ENCODE data around the gene CLDN20.

Gene CLDN20

GRCh38 chr6:155274533-155274932 is 10.7 kb downstream of the CLDN20 start:
- ATAC-seq (ENCODE audit: low read depth): peak; percentile 79
- no peak for TF ChIP-seq CTCF (IDR thresholded peaks at IDR 0.05; ENCODE audit: poor library complexity, severe bottlenecking)
- H3K36me3 ChIP-seq (ENCODE audit: low read depth): peaks cover 47% of the 10 kb centered on the region
- DNase-seq (ENCODE audit: low spot score): no peak
- H3K27ac ChIP-seq (ENCODE audit: poor library complexity, severe bottlenecking): peak overlapping the region; percentile 57
- H3K4me3 ChIP-seq (ENCODE audit: severe bottlenecking): no peak overlapping the region
- H3K27me3 ChIP-seq (ENCODE audit: insufficient read depth, poor library complexity, severe bottlenecking): no peaks in the 10 kb centered on the region
- H3K4me1 ChIP-seq (ENCODE audit: insufficient read depth, poor library complexity, severe bottlenecking): peaks cover 40% of the 10 kb centered on the region
- H3K9me3 ChIP-seq (ENCODE audit: severe bottlenecking): no peaks in the 10 kb centered on the region

- Histone ChIP-seq H3K36me3 (ENCODE audit: low read depth) (peaks cover 36% of the 10 kb centered on the region), H3K9me3 (ENCODE audit: severe bottlenecking) (no peaks in the 10 kb centered on the region), H3K4me3 (ENCODE audit: severe bottlenecking) (no peak overlapping the region), H3K4me1 (ENCODE audit: insufficient read depth, poor library complexity, severe bottlenecking) (peaks cover 40% of the 10 kb centered on the region), H3K27ac (ENCODE audit: poor library complexity, severe bottlenecking) (no peak overlapping the region), H3K27me3 (ENCODE audit: insufficient read depth, poor library complexity, severe bottlenecking) (no peaks in the 10 kb centered on the region)
- no peak for DNase-seq (ENCODE audit: low spot score)
- no peak for TF ChIP-seq CTCF (IDR thresholded peaks at IDR 0.05; ENCODE audit: poor library complexity, severe bottlenecking)
- no peak for ATAC-seq (ENCODE audit: low read depth)
Measured at GRCh38 chr6:155275808-155276480, 12.1 kb downstream of the CLDN20 start.

- Histone ChIP-seq H3K27ac (ENCODE audit: poor library complexity, severe bottlenecking) (no peak overlapping the region), H3K4me3 (ENCODE audit: severe bottlenecking) (no peak overlapping the region), H3K27me3 (ENCODE audit: insufficient read depth, poor library complexity, severe bottlenecking) (no peaks in the 10 kb centered on the region), H3K4me1 (ENCODE audit: insufficient read depth, poor library complexity, severe bottlenecking) (peaks cover 40% of the 10 kb centered on the region), H3K9me3 (ENCODE audit: severe bottlenecking) (no peaks in the 10 kb centered on the region), H3K36me3 (ENCODE audit: low read depth) (peaks cover 33% of the 10 kb centered on the region)
- TF ChIP-seq CTCF (IDR thresholded peaks at IDR 0.05; ENCODE audit: poor library complexity, severe bottlenecking): no peak
- ATAC-seq (ENCODE audit: low read depth) (no peak), DNase-seq (ENCODE audit: low spot score) (no peak)
Measured at GRCh38 chr6:155276638-155277037, 12.8 kb downstream of the CLDN20 start.

DNA sequence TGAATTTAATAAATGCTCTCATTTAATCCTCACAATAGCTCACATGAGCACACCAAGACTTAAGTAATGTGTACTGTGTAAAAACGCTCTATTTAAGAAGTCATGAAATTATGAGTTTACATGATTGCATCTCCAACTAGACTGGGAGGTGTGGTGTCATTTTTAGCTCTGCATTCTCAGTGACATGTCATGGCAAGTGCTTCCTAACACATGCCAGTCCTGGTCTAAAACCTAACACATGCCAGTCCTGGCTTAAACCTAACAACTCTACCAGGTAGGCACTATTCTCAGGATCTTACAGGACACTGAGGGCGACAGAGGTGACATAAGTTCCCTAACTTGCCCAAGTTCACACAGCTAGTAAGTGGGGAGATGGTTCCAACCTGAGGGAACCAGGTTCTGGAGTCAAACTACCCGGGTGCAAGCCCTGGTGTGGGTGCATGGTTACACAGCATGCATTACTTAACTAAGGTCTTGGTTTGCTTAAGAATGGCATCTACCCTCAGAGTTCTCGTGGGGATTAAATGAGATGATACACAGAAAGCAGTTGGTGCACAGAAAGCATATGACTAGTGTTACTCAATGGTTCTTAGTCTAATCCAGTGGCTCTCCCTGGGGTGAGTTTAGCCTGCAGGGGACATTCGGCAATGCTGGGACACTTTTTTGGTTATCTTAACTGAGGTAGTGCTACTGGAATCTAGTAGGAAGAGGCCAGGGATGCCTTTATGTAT is 14.7 kb downstream of the CLDN20 start:
- Histone ChIP-seq H3K36me3 (ENCODE audit: low read depth) (peaks cover 27% of the 10 kb centered on the region), H3K27me3 (ENCODE audit: insufficient read depth, poor library complexity, severe bottlenecking) (no peaks in the 10 kb centered on the region), H3K4me3 (ENCODE audit: severe bottlenecking) (no peak overlapping the region), H3K4me1 (ENCODE audit: insufficient read depth, poor library complexity, severe bottlenecking) (peaks cover 32% of the 10 kb centered on the region), H3K9me3 (ENCODE audit: severe bottlenecking) (no peaks in the 10 kb centered on the region), H3K27ac (ENCODE audit: poor library complexity, severe bottlenecking) (no peak overlapping the region)
- TF ChIP-seq CTCF (IDR thresholded peaks at IDR 0.05; ENCODE audit: poor library complexity, severe bottlenecking): no peak
- no peak for DNase-seq (ENCODE audit: low spot score)
- no peak for ATAC-seq (ENCODE audit: low read depth)

DNA sequence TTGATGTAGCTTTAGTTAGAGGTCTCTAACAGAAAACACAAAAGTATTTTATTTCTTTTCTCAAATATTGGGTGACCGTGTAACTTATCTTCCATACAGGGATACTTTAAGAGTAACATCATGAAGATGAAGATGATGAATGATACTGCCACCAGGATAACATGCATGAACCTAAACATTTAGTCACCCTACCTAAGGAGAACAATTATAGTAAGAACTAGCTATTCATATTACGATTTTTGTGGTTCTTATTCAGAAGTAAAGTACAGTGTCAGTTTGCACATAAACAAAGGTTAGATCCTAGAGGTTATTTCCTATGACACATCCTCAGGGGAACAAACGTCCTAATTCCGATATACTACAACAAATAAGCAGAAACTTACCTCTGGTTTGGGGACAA is 21.0 kb downstream of the CLDN20 start:
- Histone ChIP-seq H3K4me1 (ENCODE audit: insufficient read depth, poor library complexity, severe bottlenecking) (no peaks in the 10 kb centered on the region), H3K36me3 (ENCODE audit: low read depth) (peaks cover 70% of the 10 kb centered on the region), H3K27ac (ENCODE audit: poor library complexity, severe bottlenecking) (no peak overlapping the region), H3K4me3 (ENCODE audit: severe bottlenecking) (no peak overlapping the region), H3K27me3 (ENCODE audit: insufficient read depth, poor library complexity, severe bottlenecking) (no peaks in the 10 kb centered on the region), H3K9me3 (ENCODE audit: severe bottlenecking) (no peaks in the 10 kb centered on the region)
- ATAC-seq (ENCODE audit: low read depth): no peak
- TF ChIP-seq CTCF (IDR thresholded peaks at IDR 0.05; ENCODE audit: poor library complexity, severe bottlenecking): no peak
- no peak for DNase-seq (ENCODE audit: low spot score)
